PC-9 (cell line): ENCODE measurements around the gene CFAP141. TPM values are rescaled to one million over a fixed set of nuclear protein-coding genes. Genes with fewer than 3 reads are reported as not detected.

ENCODE experiments used
- BruUV-seq: library from RNA; stranded (reverse); fragments of 400-500 nt; replicated peaks from 2 replicates; lab custom pipeline; 2021; lab: Mats Ljungman, UMichigan
- CTCF ChIA-PET: fragments of 300-600 bp; sonication (Branson Sonifier 250); formaldehyde crosslinking; loops from one replicate; lab custom pipeline; 2022; ENCODE audit warnings: antibody characterized with exemption; lab: Charles Lee
- POLR2A ChIA-PET: fragments of 300-600 bp; sonication (Branson Sonifier 250); formaldehyde crosslinking; loops from one replicate; lab custom pipeline; 2022; ENCODE audit warnings: antibody characterized with exemption; ENCODE audit not compliant: unreplicated experiment; lab: Charles Lee
- DNase-seq, 2 experiments: peaks; one replicate each; pipeline versions ENCODE4 v3.0.0 to v3.0.0-alpha.2; 2015 to 2022; ENCODE audit warnings: mixed read lengths in 1 of 2
- H2AFZ ChIP-seq: fragments of 200-600 bp; sonication (generic); 2 replicates; pipeline ENCODE4 v1.8.1; 2017; ENCODE audit warnings: antibody characterized with exemption
- H3F3A ChIP-seq: fragments of 200-600 bp; sonication (generic); 2 replicates; pipeline ENCODE4 v1.8.1; 2017; ENCODE audit warnings: antibody characterized with exemption, mild to moderate bottlenecking, low read depth; ENCODE audit not compliant: insufficient read depth
- H3K27ac ChIP-seq: fragments of 200-600 bp; sonication (generic); 2 replicates; pipeline ENCODE4 v1.6.1; 2016; ENCODE audit warnings: mixed run types
- H3K27me3 ChIP-seq: fragments of 200-600 bp; sonication (generic); 2 replicates; pipeline ENCODE4 v1.6.1; 2016; ENCODE audit warnings: low read depth, mixed run types; ENCODE audit not compliant: insufficient read depth
- H3K36me3 ChIP-seq: fragments of 200-600 bp; sonication (generic); 2 replicates; pipeline ENCODE4 v1.6.1; 2016; ENCODE audit warnings: low read depth, mixed run types
- H3K4me1 ChIP-seq: fragments of 200-600 bp; sonication (generic); replicated peaks from 2 replicates; pipeline ENCODE4 v1.6.1; 2016; ENCODE audit warnings: mixed run types; ENCODE audit not compliant: insufficient read depth
- H3K4me2 ChIP-seq: fragments of 200-600 bp; sonication (generic); 2 replicates; pipeline ENCODE4 v1.6.1; 2017; ENCODE audit warnings: mixed run types
- H3K4me3 ChIP-seq: fragments of 200-600 bp; sonication (generic); 2 replicates; pipeline ENCODE4 v1.6.1; 2016; ENCODE audit warnings: mixed run types
- H3K79me2 ChIP-seq: fragments of 200-600 bp; sonication (generic); 2 replicates; pipeline ENCODE4 v1.6.1; 2017; ENCODE audit warnings: low read depth, mixed run types
- H3K9me2 ChIP-seq: fragments of 200-600 bp; sonication (generic); 2 replicates; pipeline ENCODE4 v1.8.1; 2017; ENCODE audit warnings: mild to moderate bottlenecking; ENCODE audit not compliant: insufficient read depth
- H3K9me3 ChIP-seq: fragments of 200-600 bp; sonication (generic); 2 replicates; pipeline ENCODE4 v1.8.1; 2016; ENCODE audit warnings: low read depth; ENCODE audit not compliant: insufficient read depth
- H4K20me1 ChIP-seq: fragments of 200-600 bp; sonication (generic); 2 replicates; pipeline ENCODE4 v1.8.1; 2017; ENCODE audit not compliant: insufficient read depth
- EZH2 ChIP-seq: fragments of 200-600 bp; sonication (generic); IDR thresholded peaks from 2 replicates; pipeline ENCODE4 v1.8.0; 2017; ENCODE audit warnings: antibody characterized with exemption, low read depth
- intact Hi-C: fragments of 100-400 bp; cut with micrococcal nuclease; formaldehyde crosslinking; loops from one replicate; pipeline ENCODE4 v1.10.0; 2022; ENCODE audit not compliant: unreplicated experiment
- total RNA-seq: library from RNA; stranded (reverse); gene quantifications from 2 replicates; pipeline ENCODE4 v1.2.3, GENCODE V29; 2021
- TF ChIP-seq, protein P1 (sequence below): fragments of 200-600 bp; sonication (generic); conservative IDR thresholded peaks from 2 replicates; pipeline ENCODE4 v1.6.1; 2017; ENCODE audit warnings: mixed run types, antibody characterized with exemption, mild to moderate bottlenecking, moderate library complexity

Gene CFAP141
- total RNA-seq, 1 experiment from 2014 or later: not detected

- Histone ChIP-seq H3F3A (no peaks in the 10 kb centered on the region), H2AFZ (no peak within 1 kb of the TSS), H3K79me2 (no peaks in the 10 kb centered on the region), H3K36me3 (no peaks in the 10 kb centered on the region), H3K9me3 (no peaks in the 10 kb centered on the region), H3K27me3 (peaks cover 44% of the 10 kb centered on the region), H3K4me3 (no peak within 1 kb of the TSS), H4K20me1 (no peaks in the 10 kb centered on the region), H3K4me2 (no peak within 1 kb of the TSS), H3K27ac (no peak within 1 kb of the TSS), H3K9me2 (no peaks in the 10 kb centered on the region), H3K4me1 (no peaks in the 10 kb centered on the region)
- no peak for TF ChIP-seq EZH2
- TF ChIP-seq, protein P1, sequence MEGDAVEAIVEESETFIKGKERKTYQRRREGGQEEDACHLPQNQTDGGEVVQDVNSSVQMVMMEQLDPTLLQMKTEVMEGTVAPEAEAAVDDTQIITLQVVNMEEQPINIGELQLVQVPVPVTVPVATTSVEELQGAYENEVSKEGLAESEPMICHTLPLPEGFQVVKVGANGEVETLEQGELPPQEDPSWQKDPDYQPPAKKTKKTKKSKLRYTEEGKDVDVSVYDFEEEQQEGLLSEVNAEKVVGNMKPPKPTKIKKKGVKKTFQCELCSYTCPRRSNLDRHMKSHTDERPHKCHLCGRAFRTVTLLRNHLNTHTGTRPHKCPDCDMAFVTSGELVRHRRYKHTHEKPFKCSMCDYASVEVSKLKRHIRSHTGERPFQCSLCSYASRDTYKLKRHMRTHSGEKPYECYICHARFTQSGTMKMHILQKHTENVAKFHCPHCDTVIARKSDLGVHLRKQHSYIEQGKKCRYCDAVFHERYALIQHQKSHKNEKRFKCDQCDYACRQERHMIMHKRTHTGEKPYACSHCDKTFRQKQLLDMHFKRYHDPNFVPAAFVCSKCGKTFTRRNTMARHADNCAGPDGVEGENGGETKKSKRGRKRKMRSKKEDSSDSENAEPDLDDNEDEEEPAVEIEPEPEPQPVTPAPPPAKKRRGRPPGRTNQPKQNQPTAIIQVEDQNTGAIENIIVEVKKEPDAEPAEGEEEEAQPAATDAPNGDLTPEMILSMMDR: no peak
- BruUV-seq: no TSS peak
- intact Hi-C loops: no loop called here
- ChIA-PET CTCF (no interaction called here), POLR2A (interaction anchor here (0.5 to 0.8 kb wide), 2 partner anchors 408 to 652 kb away, joined by 4 to 6 read pairs; partner anchors contain the start of gene S100A5)
- no peak for DNase-seq
Observed at GRCh38 chr1:154191990-154192461, 14.1 kb downstream of the CFAP141 start, which contains the start of gene TPM3. Gene TPM3 (minus strand): TSS chr1:154192100. CDS start chr1:154192018, 82 bp downstream.

GRCh38 chr1:154190550-154190949 lies 15.6 kb downstream of the CFAP141 start:
- intact Hi-C loops: no loop called here
- Histone ChIP-seq H4K20me1 (no peaks in the 10 kb centered on the region), H3K4me3 (no peak overlapping the region), H3K36me3 (no peaks in the 10 kb centered on the region), H3K27ac (no peak overlapping the region), H3K9me2 (no peaks in the 10 kb centered on the region), H3K27me3 (peaks cover 44% of the 10 kb centered on the region), H3F3A (peaks cover 9% of the 10 kb centered on the region; the same call in 1 of the 2 replicates), H3K4me1 (no peaks in the 10 kb centered on the region), H3K4me2 (no peak overlapping the region), H3K79me2 (no peaks in the 10 kb centered on the region), H3K9me3 (no peaks in the 10 kb centered on the region), H2AFZ (no peak overlapping the region)
- POLR2A ChIA-PET: no interaction called here
- CTCF ChIA-PET: no interaction called here
- TF ChIP-seq EZH2: no peak
- TF ChIP-seq, protein P1: no peak
- DNase-seq: no peak
- BruUV-seq: no TSS peak

DNA sequence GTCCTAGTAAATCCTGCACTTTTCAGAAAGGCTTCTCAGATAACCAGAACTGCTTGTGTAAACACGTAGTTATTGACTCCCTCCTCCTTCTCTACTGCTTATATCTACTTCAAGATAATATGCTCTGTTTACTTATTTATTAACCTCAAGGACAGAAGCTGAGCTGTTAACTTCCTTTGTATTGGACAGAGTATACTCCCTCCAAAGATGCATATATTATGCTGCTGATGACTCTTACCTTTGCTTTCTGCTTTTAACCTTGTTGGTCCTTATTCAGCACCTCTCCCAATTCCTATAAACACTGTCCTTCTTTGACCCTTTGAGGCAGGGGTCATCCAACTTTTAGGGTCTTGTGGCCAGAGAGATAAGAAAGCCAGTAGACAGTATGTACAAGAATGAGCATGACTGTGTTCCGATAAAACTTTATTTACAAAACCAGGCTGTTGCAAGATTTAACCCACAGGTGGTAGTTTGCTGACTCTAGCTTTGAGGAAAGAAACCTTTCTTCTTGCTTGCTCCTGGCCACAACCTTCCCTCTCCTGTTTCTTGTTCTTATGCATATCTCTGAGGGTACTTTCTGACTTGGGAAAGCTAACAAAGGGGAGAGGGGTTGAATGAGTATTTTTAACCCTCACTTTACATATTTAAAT lies 19.2 kb downstream of the CFAP141 start:
- no peak for DNase-seq
- no peaks in the 10 kb centered on the region for H3K9me3 ChIP-seq
- peaks cover 19% of the 10 kb centered on the region; the same call in 1 of the 2 replicates for H3F3A ChIP-seq
- H2AFZ ChIP-seq: no peak overlapping the region
- H3K27me3 ChIP-seq: peaks cover 15% of the 10 kb centered on the region
- H3K4me3 ChIP-seq: no peak overlapping the region
- CTCF ChIA-PET: interaction anchor here (0.5 kb wide), 1 partner anchor 604 kb away, joined by 4 read pairs; no protein-coding TSS in a partner anchor
- BruUV-seq: no TSS peak
- TF ChIP-seq, protein P1: no peak
- TF ChIP-seq EZH2: no peak
- no peak overlapping the region for H3K4me2 ChIP-seq
- POLR2A ChIA-PET: no interaction called here
- no peaks in the 10 kb centered on the region for H3K9me2 ChIP-seq
- intact Hi-C loops: loop anchor here (2.0 kb wide), 1 partner anchor 360 kb away; no protein-coding TSS in a partner anchor
- no peaks in the 10 kb centered on the region for H3K36me3 ChIP-seq
- H4K20me1 ChIP-seq: peaks cover 2% of the 10 kb centered on the region
- H3K4me1 ChIP-seq: no peaks in the 10 kb centered on the region; the same call in 1 of the 2 replicates
- H3K79me2 ChIP-seq: peaks cover 9% of the 10 kb centered on the region
- no peak overlapping the region for H3K27ac ChIP-seq
